AG04450 (cell line): ENCODE measurements around the gene DCAF17. TPM values are rescaled to one million over a fixed set of nuclear protein-coding genes. Genes with fewer than 3 reads are reported as not detected.

Experiments used
- CTCF ChIA-PET: fragments of 300-600, 350-600 bp; formaldehyde crosslinking; extraction: SDS; loops from one replicate; lab custom pipeline; 2022; ENCODE audit warnings: antibody characterized with exemption, inconsistent platforms; lab: Charles Lee
- POLR2A ChIA-PET: fragments of 350-600 bp; formaldehyde crosslinking; extraction: SDS; loops from one replicate; lab custom pipeline; 2021; ENCODE audit warnings: antibody characterized with exemption, inconsistent platforms; lab: Yijun Ruan, JAX
- DNase-seq: peaks from one replicate; pipeline ENCODE4 v3.0.0-alpha.2; 2011; ENCODE audit warnings: low read depth, low spot score
- H3K27ac ChIP-seq: one replicate; pipeline ENCODE4 v1.5.1; 2012; ENCODE audit warnings: low read depth, low read length, control low read depth
- H3K27me3 ChIP-seq: one replicate; pipeline ENCODE4 v1.6.0; 2012; ENCODE audit warnings: low read length; ENCODE audit not compliant: control insufficient read depth, insufficient read depth
- H3K4me3 ChIP-seq: 2 replicates; pipeline ENCODE4 v1.5.1; 2011; ENCODE audit warnings: mild to moderate bottlenecking, low read depth, low read length, control low read depth
- H3K9me3 ChIP-seq: 2 replicates; pipeline ENCODE4 v1.5.1; 2012; ENCODE audit warnings: low read length; ENCODE audit not compliant: control insufficient read depth, insufficient read depth
- CTCF ChIP-seq: IDR thresholded peaks from 2 replicates; pipeline ENCODE4 v1.5.1; 2011; ENCODE audit warnings: low read depth, low read length, control low read depth, inconsistent platforms
- polyA plus RNA-seq: library from polyadenylated mRNA; depleted of rRNA; stranded (reverse); fragments of >200 nt; gene quantifications from 2 replicates; pipeline ENCODE4 v1.2.3, GENCODE V29; 2011

The DCAF17 gene
- polyA plus RNA-seq, 1 experiment: 18.3 TPM

GRCh38 chr2:171522052-171522787, 88.2 kb downstream of the DCAF17 start, which contains the start of gene CYBRD1:
Gene CYBRD1, plus strand, starts transcription at chr2:171522474. Its CDS starts 72 bp downstream, at chr2:171522546.
- H3K9me3 ChIP-seq: no peaks in the 10 kb centered on the region; the same call in 1 of the 2 replicates
- peak within 1 kb of the TSS; percentile 83 for H3K4me3 ChIP-seq
- H3K27me3 ChIP-seq: no peaks in the 10 kb centered on the region
- ChIA-PET POLR2A (interaction anchor here (0.6 to 2.4 kb wide), 4 partner anchors 9 to 165 kb away, joined by 3 to 17 read pairs (median 6); partner anchors contain the start of gene DYNC1I2), CTCF (interaction anchor here (0.9 kb wide), 1 partner anchor 8 kb away, joined by 3 read pairs; no protein-coding TSS in a partner anchor)
- peak within 1 kb of the TSS; percentile 88 for H3K27ac ChIP-seq
- TF ChIP-seq CTCF: no peak; the same call in 1 of the 2 replicates
- peak; percentile 58 for DNase-seq

- Histone ChIP-seq H3K4me3 (peak overlapping the region; percentile 83), H3K27ac (peak overlapping the region; percentile 82), H3K27me3 (no peaks in the 10 kb centered on the region), H3K9me3 (no peaks in the 10 kb centered on the region; the same call in 1 of the 2 replicates)
- CTCF ChIA-PET: no interaction called here
- POLR2A ChIA-PET: interaction anchor here (0.8 to 2.4 kb wide), 2 partner anchors 9 to 17 kb away, joined by 3 to 17 read pairs; no protein-coding TSS in a partner anchor
- TF ChIP-seq CTCF: no peak
- DNase-seq: no peak
Observed at GRCh38 chr2:171522788-171523087, 88.7 kb downstream of the DCAF17 start.

- peak overlapping the region; percentile 86 for H3K27ac ChIP-seq
- DNase-seq: no peak
- no peak for TF ChIP-seq CTCF
- no peaks in the 10 kb centered on the region for H3K27me3 ChIP-seq
- no peaks in the 10 kb centered on the region; the same call in 1 of the 2 replicates for H3K9me3 ChIP-seq
- ChIA-PET CTCF (no interaction called here), POLR2A (interaction anchor here (2.4 kb wide), 1 partner anchor 8 kb away, joined by 17 read pairs; no protein-coding TSS in a partner anchor)
- H3K4me3 ChIP-seq: peak overlapping the region; percentile 83
Observed at GRCh38 chr2:171523088-171524017, 89.3 kb downstream of the DCAF17 start.

- no peaks in the 10 kb centered on the region for H3K27me3 ChIP-seq
- no peaks in the 10 kb centered on the region; the same call in 1 of the 2 replicates for H3K9me3 ChIP-seq
- CTCF ChIA-PET: no interaction called here
- POLR2A ChIA-PET: interaction anchor here (2.4 kb wide), 1 partner anchor 7 kb away, joined by 17 read pairs; no protein-coding TSS in a partner anchor
- TF ChIP-seq CTCF: no peak
- H3K4me3 ChIP-seq: peak overlapping the region; percentile 83
- DNase-seq: no peak
- peak overlapping the region; percentile 86 for H3K27ac ChIP-seq
Observed at GRCh38 chr2:171524018-171524401, 90.0 kb downstream of the DCAF17 start.
